Osteoblast (primary cell): ENCODE data around the gene MRPL19. TPM values are rescaled to one million over a fixed set of nuclear protein-coding genes. Genes with fewer than 3 reads are reported as not detected.

ENCODE experiments used
- DNase-seq: peaks from one replicate; pipeline ENCODE4 v3.0.0; 2011; ENCODE audit warnings: low spot score, mixed read lengths; ENCODE audit not compliant: insufficient read length; ENCODE audit errors: missing footprints
- H2AFZ ChIP-seq: 2 replicates; pipeline ENCODE4 v1.6.0; 2011; ENCODE audit warnings: mild to moderate bottlenecking, low read length
- H3K27ac ChIP-seq: 2 replicates; pipeline ENCODE4 v1.5.1; 2011; ENCODE audit warnings: mild to moderate bottlenecking, low read depth, low read length, moderate library complexity
- H3K27me3 ChIP-seq: 2 replicates; pipeline ENCODE4 v1.6.0; 2012; ENCODE audit warnings: mild to moderate bottlenecking, control low read depth, inconsistent platforms, low read length, moderate library complexity; ENCODE audit not compliant: insufficient read depth
- H3K36me3 ChIP-seq: 2 replicates; pipeline ENCODE4 v1.5.1; 2011; ENCODE audit warnings: mild to moderate bottlenecking, low read length, control low read depth, moderate library complexity; ENCODE audit not compliant: insufficient read depth
- H3K4me1 ChIP-seq: 2 replicates; pipeline ENCODE4 v1.5.1; 2011; ENCODE audit warnings: mild to moderate bottlenecking, low read length, control low read depth, moderate library complexity; ENCODE audit not compliant: insufficient read depth
- H3K4me2 ChIP-seq: 2 replicates; pipeline ENCODE4 v1.6.0; 2011; ENCODE audit warnings: mild to moderate bottlenecking, low read length; ENCODE audit not compliant: insufficient read depth
- H3K4me3 ChIP-seq: fragments of 200-600 bp; sonication (generic); 3 replicates; pipeline ENCODE4 v1.5.1; 2012; ENCODE audit warnings: mild to moderate bottlenecking, low read length, inconsistent platforms; ENCODE audit not compliant: insufficient read depth
- H3K79me2 ChIP-seq: 2 replicates; pipeline ENCODE4 v1.6.0; 2012; ENCODE audit warnings: mild to moderate bottlenecking, low read length, control low read depth, inconsistent platforms; ENCODE audit not compliant: insufficient read depth
- H3K9me3 ChIP-seq: 2 replicates; pipeline ENCODE4 v1.5.1; 2011; ENCODE audit warnings: low read depth, low read length, control low read depth
- H4K20me1 ChIP-seq: 2 replicates; pipeline ENCODE4 v1.6.0; 2012; ENCODE audit warnings: mild to moderate bottlenecking, low read length, control low read depth; ENCODE audit not compliant: insufficient read depth
- total RNA-seq: library from RNA; depleted of rRNA; stranded (reverse); fragments of >200 nt; gene quantifications from 2 replicates; pipeline ENCODE4 v1.2.3, GENCODE V29; 2012
- TF ChIP-seq, protein P1 (sequence below): IDR thresholded peaks from 2 replicates; pipeline ENCODE4 v1.5.1; 2011; ENCODE audit warnings: mild to moderate bottlenecking, low read depth, low read length, moderate library complexity; ENCODE audit errors: extremely low read depth

Gene MRPL19
- total RNA-seq, 1 donor = 35.8 TPM

DNA sequence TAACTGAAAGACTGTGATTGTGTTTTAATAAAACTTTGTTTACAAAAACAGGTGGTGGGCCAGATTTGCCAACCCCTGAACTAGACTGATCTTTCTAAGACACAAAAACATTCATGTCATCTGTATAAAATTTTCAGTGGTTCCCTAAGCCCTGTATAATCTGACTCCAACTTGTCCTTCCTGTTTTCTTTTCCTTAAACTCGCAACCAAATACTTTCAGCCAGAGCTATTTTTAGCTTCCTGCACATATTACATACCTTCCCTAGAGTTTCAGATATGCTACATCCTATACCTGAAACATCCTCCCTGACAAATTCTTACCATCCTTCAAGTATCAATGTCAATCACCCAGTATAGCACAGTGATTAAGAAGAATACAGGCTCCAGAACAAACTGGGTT lies 59.3 kb downstream of the MRPL19 start:
- Histone ChIP-seq H3K9me3 (no peaks in the 10 kb centered on the region), H3K79me2 (peaks cover 17% of the 10 kb centered on the region), H2AFZ (no peak overlapping the region), H3K27me3 (no peaks in the 10 kb centered on the region), H4K20me1 (no peaks in the 10 kb centered on the region), H3K4me1 (peaks cover 27% of the 10 kb centered on the region), H3K36me3 (peaks cover 28% of the 10 kb centered on the region), H3K4me3 (no peak overlapping the region), H3K4me2 (no peak overlapping the region), H3K27ac (no peak overlapping the region)
- no peak for DNase-seq
- TF ChIP-seq, protein P1, sequence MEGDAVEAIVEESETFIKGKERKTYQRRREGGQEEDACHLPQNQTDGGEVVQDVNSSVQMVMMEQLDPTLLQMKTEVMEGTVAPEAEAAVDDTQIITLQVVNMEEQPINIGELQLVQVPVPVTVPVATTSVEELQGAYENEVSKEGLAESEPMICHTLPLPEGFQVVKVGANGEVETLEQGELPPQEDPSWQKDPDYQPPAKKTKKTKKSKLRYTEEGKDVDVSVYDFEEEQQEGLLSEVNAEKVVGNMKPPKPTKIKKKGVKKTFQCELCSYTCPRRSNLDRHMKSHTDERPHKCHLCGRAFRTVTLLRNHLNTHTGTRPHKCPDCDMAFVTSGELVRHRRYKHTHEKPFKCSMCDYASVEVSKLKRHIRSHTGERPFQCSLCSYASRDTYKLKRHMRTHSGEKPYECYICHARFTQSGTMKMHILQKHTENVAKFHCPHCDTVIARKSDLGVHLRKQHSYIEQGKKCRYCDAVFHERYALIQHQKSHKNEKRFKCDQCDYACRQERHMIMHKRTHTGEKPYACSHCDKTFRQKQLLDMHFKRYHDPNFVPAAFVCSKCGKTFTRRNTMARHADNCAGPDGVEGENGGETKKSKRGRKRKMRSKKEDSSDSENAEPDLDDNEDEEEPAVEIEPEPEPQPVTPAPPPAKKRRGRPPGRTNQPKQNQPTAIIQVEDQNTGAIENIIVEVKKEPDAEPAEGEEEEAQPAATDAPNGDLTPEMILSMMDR = no peak

DNA sequence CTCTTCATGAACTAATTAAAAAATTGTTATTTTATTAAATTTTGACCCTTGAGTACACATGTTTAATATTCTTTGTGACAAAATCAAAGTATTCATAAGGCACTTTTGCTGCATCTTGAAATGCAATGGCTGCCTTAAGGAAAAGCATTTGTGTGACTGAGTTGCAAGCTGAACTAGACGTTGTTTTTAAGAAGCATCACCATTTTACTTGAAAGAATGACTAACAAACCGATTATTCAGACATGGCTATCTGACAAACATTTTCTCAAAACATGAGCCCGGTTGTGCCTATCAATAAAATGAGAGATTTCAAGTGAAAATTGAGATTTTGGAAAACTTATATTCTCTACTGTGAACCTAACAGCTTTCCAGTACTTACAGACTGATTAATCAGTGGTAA lies 61.3 kb downstream of the MRPL19 start:
- no peaks in the 10 kb centered on the region for H4K20me1 ChIP-seq
- H3K79me2 ChIP-seq = peaks cover 17% of the 10 kb centered on the region
- H3K9me3 ChIP-seq = no peaks in the 10 kb centered on the region
- peak; percentile 71 for DNase-seq
- TF ChIP-seq, protein P1 = no peak
- peak overlapping the region; percentile 61 for H3K4me2 ChIP-seq
- no peaks in the 10 kb centered on the region for H3K27me3 ChIP-seq
- H3K4me3 ChIP-seq = no peak overlapping the region
- peaks cover 16% of the 10 kb centered on the region for H3K36me3 ChIP-seq
- peak overlapping the region; percentile 6 for H2AFZ ChIP-seq
- H3K27ac ChIP-seq = peak overlapping the region; percentile 31
- peaks cover 27% of the 10 kb centered on the region for H3K4me1 ChIP-seq

DNA sequence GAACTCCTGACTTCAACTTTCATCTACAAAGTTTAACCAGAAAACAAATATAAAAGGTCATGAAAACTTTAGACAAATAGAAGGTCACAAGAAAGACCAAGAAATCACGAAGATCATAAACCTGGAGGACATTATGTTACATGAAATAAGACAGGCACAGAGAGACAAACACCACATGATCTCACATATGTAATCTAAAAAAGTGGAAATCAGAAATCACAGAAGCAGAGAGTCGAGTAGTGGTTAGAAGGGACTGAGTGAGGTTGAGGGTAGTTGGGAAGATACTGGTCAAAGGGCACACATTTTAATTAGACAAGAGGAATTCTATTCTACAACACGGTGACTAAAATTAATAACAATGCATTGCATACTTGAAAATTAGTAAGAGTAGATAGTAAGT lies 62.7 kb downstream of the MRPL19 start:
- Histone ChIP-seq H3K9me3 (no peaks in the 10 kb centered on the region), H2AFZ (no peak overlapping the region), H3K79me2 (peaks cover 17% of the 10 kb centered on the region), H3K4me3 (peak overlapping the region; percentile 30), H3K36me3 (peaks cover 13% of the 10 kb centered on the region), H3K27me3 (no peaks in the 10 kb centered on the region), H3K4me2 (peak overlapping the region; percentile 79), H4K20me1 (no peaks in the 10 kb centered on the region), H3K4me1 (peaks cover 27% of the 10 kb centered on the region), H3K27ac (no peak overlapping the region)
- peak; percentile 48 for DNase-seq
- TF ChIP-seq, protein P1 = no peak

DNA sequence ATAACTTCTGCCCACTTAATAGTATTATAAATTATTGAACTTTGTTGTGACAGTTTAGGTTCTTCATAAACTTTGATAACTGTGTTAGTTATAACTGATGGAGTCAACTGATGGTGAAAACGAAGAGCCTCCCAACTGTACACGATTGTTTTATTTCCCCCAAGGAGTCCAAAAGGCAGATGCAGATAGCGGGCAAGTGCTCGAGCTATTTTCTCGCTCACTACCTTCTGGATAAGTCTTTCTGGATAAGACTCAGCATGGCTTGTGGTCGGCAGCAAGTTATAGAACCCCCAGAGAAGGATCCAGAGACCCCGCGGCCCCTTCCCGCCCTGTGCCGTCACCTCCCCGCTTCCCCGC lies 63.6 kb downstream of the MRPL19 start:
- Histone ChIP-seq H4K20me1 (no peaks in the 10 kb centered on the region), H3K4me1 (peaks cover 27% of the 10 kb centered on the region), H3K4me3 (peak overlapping the region; percentile 83), H2AFZ (peak overlapping the region; percentile 99), H3K27me3 (no peaks in the 10 kb centered on the region), H3K27ac (peak overlapping the region; percentile 75), H3K9me3 (no peaks in the 10 kb centered on the region), H3K36me3 (peaks cover 6% of the 10 kb centered on the region), H3K4me2 (peak overlapping the region; percentile 79), H3K79me2 (peaks cover 17% of the 10 kb centered on the region)
- TF ChIP-seq, protein P1 = no peak
- DNase-seq = no peak
